ENCODE data around the gene CYP24A1. TPM values are rescaled to one million over a fixed set of nuclear protein-coding genes. Genes with fewer than 3 reads are reported as not detected.

Gene CYP24A1
- polyA plus RNA-seq, 5 donors = not detected

DNA sequence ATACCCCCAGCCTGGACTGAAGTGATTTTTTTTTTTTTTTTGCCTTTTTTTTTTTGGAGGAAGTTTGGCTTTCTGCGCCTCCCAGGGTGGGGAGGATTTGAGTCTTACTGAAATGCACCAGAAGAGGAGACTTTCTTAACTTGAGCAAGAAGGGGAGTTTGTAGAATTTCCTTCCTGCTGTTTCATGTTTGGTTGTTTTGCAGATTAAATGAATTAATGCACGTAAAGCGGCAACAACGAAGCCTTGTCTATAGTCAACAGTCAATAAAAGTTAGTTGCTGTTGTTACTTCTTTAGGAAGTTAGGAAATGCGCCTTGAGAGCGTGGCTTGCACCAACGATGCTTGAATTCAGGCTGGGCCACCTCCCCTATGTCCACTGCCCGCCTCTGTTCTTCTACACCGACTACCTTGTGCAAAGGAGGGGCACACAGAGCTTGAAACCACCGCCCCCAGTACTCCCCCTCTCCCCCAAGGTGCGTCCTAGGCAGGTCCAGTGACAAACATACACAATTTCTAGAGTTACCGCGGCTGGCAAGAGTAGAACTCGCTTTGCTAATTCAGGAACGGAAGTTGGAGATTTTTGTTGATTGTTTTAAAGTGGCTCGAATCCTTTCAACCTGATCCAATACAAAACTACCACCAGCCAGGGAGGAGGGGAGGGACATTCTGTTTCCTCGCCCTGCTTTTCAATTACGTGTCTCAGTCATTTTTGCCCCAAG, 830 bp upstream of the CYP24A1 start:
- no peak for DNase-seq

GRCh38 chr20:54172856-54173652, 732 bp downstream of the CYP24A1 start:
- no peak for DNase-seq

GRCh38 chr20:54172532-54172855, 1.3 kb downstream of the CYP24A1 start:
- DNase-seq = no peak

DNA sequence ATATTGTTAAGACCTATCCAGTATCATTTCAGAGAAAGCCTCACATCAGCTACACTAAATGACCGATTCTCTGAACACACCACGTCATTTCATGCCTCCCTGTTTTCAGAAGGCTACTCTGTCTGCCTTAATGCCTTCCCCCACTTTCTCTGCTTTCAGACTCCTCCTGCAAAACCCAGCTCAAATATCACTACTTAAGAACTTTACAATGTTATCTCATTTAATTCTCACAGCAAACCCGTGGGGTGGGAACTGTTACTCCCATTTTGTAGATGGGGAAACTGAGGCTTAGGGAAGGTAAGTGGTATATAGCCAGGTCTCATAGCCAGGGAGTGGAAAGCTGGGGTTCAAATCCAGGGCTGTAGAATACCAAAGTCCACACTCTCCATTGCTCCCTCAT, 2.8 kb downstream of the CYP24A1 start:
- DNase-seq = no peak

DNA sequence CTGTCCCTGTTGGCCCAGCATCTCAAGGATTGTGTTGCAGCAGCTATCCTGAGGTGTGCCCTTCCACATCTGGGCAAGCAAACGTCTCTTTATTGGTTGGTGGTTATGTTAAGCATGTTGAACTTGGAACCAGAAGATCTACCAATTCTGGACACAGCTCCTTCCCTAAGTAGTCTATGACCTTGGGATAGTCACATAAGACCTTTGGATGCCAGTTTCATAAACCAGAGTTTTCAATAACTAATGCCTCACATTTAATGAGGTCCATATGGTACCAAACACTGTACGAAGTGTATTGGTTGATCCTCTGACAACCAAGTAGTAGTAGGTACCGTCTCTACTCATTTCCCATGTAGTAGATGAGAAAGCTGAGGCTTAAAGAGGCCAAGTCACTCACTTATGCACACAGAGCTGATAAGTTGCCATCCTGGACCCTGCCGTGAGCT, 3.7 kb downstream of the CYP24A1 start:
- no peak for DNase-seq

DNA sequence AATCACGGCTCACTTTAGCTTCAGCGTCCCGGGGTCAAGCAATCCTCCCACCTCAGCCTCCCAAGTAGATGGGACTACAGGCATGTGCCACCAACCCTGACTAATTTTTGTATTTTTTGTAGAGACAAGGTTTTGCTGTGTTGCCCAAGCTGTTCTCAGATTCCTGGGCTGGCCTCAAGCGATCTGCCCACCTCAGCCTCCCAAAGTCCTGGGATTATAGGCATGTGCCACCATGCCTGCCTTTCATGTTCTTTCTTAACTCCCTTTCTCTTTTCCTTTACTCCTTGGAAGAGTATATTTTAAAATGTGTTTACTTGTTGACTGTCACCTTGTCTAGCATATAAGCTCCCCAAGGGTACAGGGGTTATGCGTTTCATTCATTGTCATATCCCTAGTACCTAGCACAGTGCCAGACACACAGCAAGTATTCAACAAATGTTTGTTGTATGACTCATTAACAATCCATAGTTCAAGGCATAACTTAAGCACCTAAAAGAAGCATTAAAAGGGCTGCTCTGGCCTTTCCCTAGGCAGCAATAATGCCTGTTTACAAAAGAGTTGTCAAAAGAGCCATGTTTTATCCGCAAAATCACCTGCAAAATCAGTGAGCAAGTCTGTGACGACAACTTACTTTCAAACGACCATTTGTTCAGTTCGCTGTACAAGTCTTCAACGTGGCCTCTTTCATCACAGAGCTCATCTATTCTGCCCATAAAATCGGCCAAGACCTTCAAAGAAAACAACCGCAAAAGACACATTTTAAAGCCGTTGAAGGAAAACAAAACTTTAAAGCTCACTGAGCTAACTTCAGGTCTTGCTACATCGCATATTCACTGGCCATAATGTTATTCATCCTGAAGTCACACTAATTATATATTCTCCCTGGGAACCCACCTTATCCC, 4.6 kb downstream of the CYP24A1 start:
- no peak for DNase-seq

GRCh38 chr20:54167909-54168872, 5.6 kb downstream of the CYP24A1 start:
- no peak for DNase-seq

GRCh38 chr20:54166987-54167662, 6.7 kb downstream of the CYP24A1 start:
- DNase-seq = no peak

DNA sequence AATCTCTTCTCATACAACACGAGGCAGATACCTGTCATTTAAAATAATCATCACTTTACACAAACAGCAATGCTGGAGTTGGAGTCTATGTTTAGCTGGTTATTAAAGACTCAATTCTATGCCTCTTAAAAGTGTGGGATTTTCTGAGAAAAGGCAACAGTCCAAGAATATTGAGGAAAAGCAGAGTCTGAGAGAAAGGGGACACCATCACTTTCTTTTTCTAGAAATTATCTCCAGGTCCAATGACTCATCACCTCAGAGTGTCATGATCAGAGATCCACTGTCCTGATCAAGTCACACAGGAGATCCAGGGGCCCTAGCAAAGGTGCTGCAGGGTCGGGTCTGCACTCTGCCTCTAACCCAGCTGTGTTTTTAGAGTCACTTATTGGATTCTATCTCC, 8.0 kb downstream of the CYP24A1 start:
- no peak for DNase-seq

DNA sequence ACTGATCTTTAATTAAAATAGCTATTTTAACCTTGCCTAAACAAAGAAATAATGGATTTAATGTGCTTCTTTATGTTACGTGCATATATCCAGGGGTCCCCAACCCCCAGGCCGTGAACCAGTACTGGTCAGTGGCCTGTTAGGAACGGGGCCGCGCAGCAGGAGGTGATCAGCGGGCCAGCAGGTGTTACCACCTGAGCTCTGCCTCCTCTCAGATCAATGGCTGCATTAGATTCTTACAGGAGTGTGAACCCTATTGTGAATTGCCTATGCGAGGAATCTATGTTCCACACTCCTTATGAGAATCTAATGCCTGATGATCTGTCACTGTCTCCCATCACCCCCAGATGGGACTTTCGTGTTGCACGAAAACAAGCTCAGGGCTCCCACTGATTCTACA, 8.8 kb downstream of the CYP24A1 start:
- no peak for DNase-seq

- no peak for DNase-seq
Measured at GRCh38 chr20:54163402-54163801, 10.4 kb downstream of the CYP24A1 start.

DNA sequence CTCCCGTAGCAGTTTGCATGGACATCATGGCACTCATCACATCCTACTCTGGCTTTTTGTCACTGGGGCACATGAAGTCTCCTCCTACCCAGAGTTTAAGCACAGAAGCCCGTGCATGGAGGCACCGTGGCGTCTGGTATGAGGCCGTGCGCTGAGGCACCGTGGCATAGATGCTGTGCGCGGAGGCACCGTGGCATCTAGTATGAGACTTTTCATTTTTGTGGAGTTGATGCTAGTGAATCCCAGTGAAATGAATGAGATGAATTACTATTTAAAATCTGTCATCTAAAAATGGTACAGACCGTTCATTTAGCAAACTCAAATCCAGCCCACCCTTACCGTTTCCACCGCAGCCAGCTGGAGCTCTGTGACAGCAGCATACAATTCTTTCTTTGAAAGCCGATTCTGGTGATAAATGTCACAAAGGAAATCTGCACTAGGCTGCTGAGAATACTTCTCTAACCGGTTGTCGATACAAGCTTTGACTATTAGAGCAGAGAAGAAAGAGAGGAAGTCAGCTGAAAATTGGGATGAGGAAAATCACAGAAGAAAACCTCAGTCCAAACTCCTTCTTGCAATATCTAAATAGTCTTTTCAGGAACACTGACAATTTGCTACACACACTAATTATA, 11.3 kb downstream of the CYP24A1 start:
- DNase-seq = no peak

- DNase-seq = no peak
Measured at GRCh38 chr20:54161821-54162149, 12.0 kb downstream of the CYP24A1 start.

- no peak for DNase-seq
Measured at GRCh38 chr20:54161008-54161820, 12.6 kb downstream of the CYP24A1 start.

- no peak for DNase-seq
Measured at GRCh38 chr20:54160065-54161007, 13.4 kb downstream of the CYP24A1 start.

GRCh38 chr20:54158856-54159418, 14.8 kb downstream of the CYP24A1 start:
- no peak for DNase-seq

DNA sequence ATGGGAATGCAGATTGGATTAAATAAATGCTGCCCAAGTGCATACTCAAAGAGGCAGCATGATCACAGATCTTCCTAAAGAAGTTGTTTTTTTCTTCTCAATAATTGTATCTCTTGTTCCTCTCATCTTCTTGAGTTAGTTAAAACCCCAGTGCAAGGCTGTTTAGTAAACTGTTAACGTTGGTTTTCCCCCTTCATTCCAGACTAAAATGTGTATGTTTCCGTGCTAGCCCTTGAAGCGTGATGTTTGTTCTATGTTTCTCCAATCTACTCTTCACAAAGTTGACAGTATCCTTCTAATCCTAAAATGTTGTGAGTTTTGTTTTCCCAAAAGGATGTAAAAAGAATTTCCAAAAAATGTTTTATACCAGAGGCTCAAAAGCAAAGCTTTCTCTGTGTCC, 15.6 kb downstream of the CYP24A1 start:
- DNase-seq = no peak

Measured in right lung (tissue), 5 donors.